Right cardiac atrium (tissue), 5 donors: ENCODE results near the gene KCNQ4. TPM values are rescaled to one million over a fixed set of nuclear protein-coding genes. Genes with fewer than 3 reads are reported as not detected.
A peak's percentile ranks its signal among the peaks of the same experiment; 100 is the strongest.

Experiments
- ATAC-seq, 2 donors: fragments of 200-7000 bp; cut with Tn5 transposase; one replicate each; pipeline versions ENCODE4 v1.8.0 to v1.9.1; 2020; ENCODE audit warnings: moderate library complexity in 2 of 2, mild to moderate bottlenecking in 1 of 2
- DNase-seq, 3 donors: peaks; one replicate each; pipeline ENCODE4 v3.0.0-alpha.2; 2020
- H3K27ac ChIP-seq: one replicate; pipeline ENCODE4 v1.5.1; 2013; ENCODE audit warnings: mild to moderate bottlenecking, low read length, control low read depth, moderate library complexity
- H3K27me3 ChIP-seq: one replicate; pipeline ENCODE4 v1.6.1; 2013; ENCODE audit not compliant: control insufficient read depth, insufficient read depth
- H3K4me1 ChIP-seq: one replicate; pipeline ENCODE4 v1.6.1; 2013; ENCODE audit warnings: low read length; ENCODE audit not compliant: control insufficient read depth, insufficient read depth
- H3K4me3 ChIP-seq: one replicate; pipeline ENCODE4 v1.5.1; 2013; ENCODE audit warnings: low read length, control low read depth
- H3K9me3 ChIP-seq: one replicate; pipeline ENCODE4 v1.6.1; 2013; ENCODE audit warnings: low read length; ENCODE audit not compliant: control insufficient read depth
- WGBS: extraction: QIAGEN DNeasy Blood & Tissue Kit; methylation state at CpG from one replicate; pipeline ENCODE4 v1.1.7; 2013; 5-methylcytosine and 5-hydroxymethylcytosine counted together
- intact Hi-C, 4 donors: fragments of 100-400 bp; cut with DNase I; formaldehyde crosslinking; loops; one replicate each; pipeline versions ENCODE4 v1.11.0 to v1.14.0; 2022 to 2023
- polyA plus RNA-seq: library from polyadenylated mRNA; stranded (reverse); fragments of 200-250 nt; gene quantifications from one replicate; pipeline ENCODE4 v1.2.3, GENCODE V29; 2013
- total RNA-seq, 4 donors: library from RNA; stranded (reverse); fragmentation: NEBNext Ultra II Directional; extraction: Animal tissue kit (Norgen Biotek cat#: 25700); gene quantifications; one replicate each; pipeline ENCODE4 v1.2.1, GENCODE V29; 2021
- donor health status: healthy with polysubstance abuse.
- donor health status: DM: no; HTN: yes; CAD: no.
- donor health status: DM: no; HTN: no; CAD: no.
- donor health status: DM: no; HTN: yes; CAD: no; lungs with severe emphysema.
- donor health status: DM: yes; HTN: yes; CAD: no.

KCNQ4 gene
- total and polyA plus RNA-seq, 5 donors = 0.71 to 1.8 (median 0.96) TPM

- no peak for DNase-seq
- Histone ChIP-seq H3K27ac (no peak overlapping the region), H3K4me3 (no peak overlapping the region), H3K9me3 (no peaks in the 10 kb centered on the region), H3K27me3 (no peaks in the 10 kb centered on the region), H3K4me1 (no peaks in the 10 kb centered on the region)
- no peak for ATAC-seq
- 68% methylated on average over 9 of the region's 9 CpGs for WGBS
- intact Hi-C loops = no loop called here
Measured at GRCh38 chr1:40815420-40815819, 31.8 kb downstream of the KCNQ4 start.

- peak overlapping the region; percentile 12 for H3K4me3 ChIP-seq
- no peak overlapping the region for H3K27ac ChIP-seq
- H3K4me1 ChIP-seq = no peaks in the 10 kb centered on the region
- no peaks in the 10 kb centered on the region for H3K27me3 ChIP-seq
- DNase-seq = no peak
- no peaks in the 10 kb centered on the region for H3K9me3 ChIP-seq
- 43% methylated on average over 19 of the region's 19 CpGs for WGBS
- intact Hi-C loops = no loop called here
- ATAC-seq = peak in 1 of 2 donors; percentile 3
Measured at GRCh38 chr1:40817791-40818263, 34.2 kb downstream of the KCNQ4 start.

- H3K4me1 ChIP-seq = no peaks in the 10 kb centered on the region
- DNase-seq (peak; percentile 78 to 89 (median 88)), ATAC-seq (peak; percentile 87 to 92)
- no peak overlapping the region for H3K27ac ChIP-seq
- H3K27me3 ChIP-seq = no peaks in the 10 kb centered on the region
- 5% methylated on average over 59 of the region's 59 CpGs for WGBS
- peak overlapping the region; percentile 12 for H3K4me3 ChIP-seq
- no peaks in the 10 kb centered on the region for H3K9me3 ChIP-seq
- intact Hi-C loops = no loop called here
Measured at GRCh38 chr1:40818264-40818961, 34.8 kb downstream of the KCNQ4 start.

GRCh38 chr1:40819101-40819500 is 35.5 kb downstream of the KCNQ4 start:
- DNase-seq (peak in 1 of 3 donors; percentile 44), ATAC-seq (no peak)
- Histone ChIP-seq H3K27me3 (no peaks in the 10 kb centered on the region), H3K27ac (no peak overlapping the region), H3K4me3 (no peak overlapping the region), H3K9me3 (no peaks in the 10 kb centered on the region), H3K4me1 (no peaks in the 10 kb centered on the region)
- 47% methylated on average over 26 of the region's 26 CpGs for WGBS
- intact Hi-C loops = no loop called here

- WGBS = 91% methylated on average over 3 of the region's 3 CpGs
- no peaks in the 10 kb centered on the region for H3K27me3 ChIP-seq
- ATAC-seq (no peak), DNase-seq (no peak)
- no peak overlapping the region for H3K27ac ChIP-seq
- no peaks in the 10 kb centered on the region for H3K4me1 ChIP-seq
- H3K4me3 ChIP-seq = no peak overlapping the region
- intact Hi-C loops = no loop called here
- H3K9me3 ChIP-seq = no peaks in the 10 kb centered on the region
Measured at GRCh38 chr1:40820251-40820797, 36.7 kb downstream of the KCNQ4 start.

GRCh38 chr1:40820911-40821693 is 37.5 kb downstream of the KCNQ4 start:
- ATAC-seq = no peak
- no peaks in the 10 kb centered on the region for H3K4me1 ChIP-seq

GRCh38 chr1:40822890-40823289 is 39.3 kb downstream of the KCNQ4 start:
- H3K27me3 ChIP-seq = no peaks in the 10 kb centered on the region
- no peak for DNase-seq
- intact Hi-C loops = no loop called here
- no peaks in the 10 kb centered on the region for H3K9me3 ChIP-seq
- H3K4me1 ChIP-seq = no peaks in the 10 kb centered on the region
- WGBS = 96% methylated on average over 12 of the region's 12 CpGs
- H3K4me3 ChIP-seq = no peak overlapping the region
- no peak overlapping the region for H3K27ac ChIP-seq
- no peak for ATAC-seq

More at GRCh38 chr1:40820911-40821693, 37.5 kb downstream of the KCNQ4 start:
- no peaks in the 10 kb centered on the region for H3K9me3 ChIP-seq
- no peak overlapping the region for H3K27ac ChIP-seq
- no peak for DNase-seq
- intact Hi-C loops = no loop called here
- 66% methylated on average over 6 of the region's 6 CpGs for WGBS
- H3K4me3 ChIP-seq = no peak overlapping the region
- no peaks in the 10 kb centered on the region for H3K27me3 ChIP-seq

GRCh38 chr1:40823345-40823744 is 39.8 kb downstream of the KCNQ4 start:
- no peaks in the 10 kb centered on the region for H3K4me1 ChIP-seq
- no peak overlapping the region for H3K4me3 ChIP-seq
- no peak overlapping the region for H3K27ac ChIP-seq
- no peaks in the 10 kb centered on the region for H3K9me3 ChIP-seq
- 90% methylated on average over 4 of the region's 4 CpGs for WGBS
- intact Hi-C loops = no loop called here
- H3K27me3 ChIP-seq = no peaks in the 10 kb centered on the region
- DNase-seq = no peak
- no peak for ATAC-seq

- WGBS = 97% methylated on average over 17 of the region's 17 CpGs
- no peak overlapping the region for H3K27ac ChIP-seq
- intact Hi-C loops = no loop called here
- no peak for ATAC-seq
- no peak overlapping the region for H3K4me3 ChIP-seq
- H3K27me3 ChIP-seq = no peaks in the 10 kb centered on the region
- no peaks in the 10 kb centered on the region for H3K4me1 ChIP-seq
- DNase-seq = no peak
- H3K9me3 ChIP-seq = no peaks in the 10 kb centered on the region
Measured at GRCh38 chr1:40823983-40824382, 40.4 kb downstream of the KCNQ4 start.

GRCh38 chr1:40824591-40825434 is 41.2 kb downstream of the KCNQ4 start:
- no peaks in the 10 kb centered on the region for H3K27me3 ChIP-seq
- no peak overlapping the region for H3K27ac ChIP-seq
- no peak for DNase-seq
- ATAC-seq = no peak
- no peaks in the 10 kb centered on the region for H3K4me1 ChIP-seq
- no peaks in the 10 kb centered on the region for H3K9me3 ChIP-seq
- no peak overlapping the region for H3K4me3 ChIP-seq
- intact Hi-C loops = no loop called here
- WGBS = 71% methylated on average over 18 of the region's 18 CpGs
